ENCODE data around the gene CERS5.

The CERS5 gene

GRCh38 chr12:50129290-50129689 lies 37.9 kb downstream of the CERS5 start:
- Histone ChIP-seq H3K4me3 (ENCODE audit: low read depth in 1 of 2, low read length in 1 of 2) (no peak overlapping the region), H3K27me3 (no peaks in the 10 kb centered on the region), H3K9me3 (no peaks in the 10 kb centered on the region), H3K27ac (no peak overlapping the region), H3K4me1 (ENCODE audit: control insufficient read depth in 1 of 2, insufficient read depth in 1 of 2, low read depth in 1 of 2, low read length in 1 of 2) (no peaks in the 10 kb centered on the region), H3K36me3 (peaks cover 72% of the 10 kb centered on the region)
- TF ChIP-seq CTCF (IDR thresholded peaks at IDR 0.05): no peak

- Histone ChIP-seq H3K9me3 (no peaks in the 10 kb centered on the region), H3K36me3 (peaks cover 61% of the 10 kb centered on the region), H3K27me3 (no peaks in the 10 kb centered on the region), H3K4me1 (ENCODE audit: control insufficient read depth in 1 of 2, insufficient read depth in 1 of 2, low read depth in 1 of 2, low read length in 1 of 2) (no peaks in the 10 kb centered on the region), H3K27ac (no peak overlapping the region), H3K4me3 (ENCODE audit: low read depth in 1 of 2, low read length in 1 of 2) (no peak overlapping the region)
- TF ChIP-seq CTCF (IDR thresholded peaks at IDR 0.05): no peak
These were observed 39.6 kb downstream of the CERS5 start for GRCh38 chr12:50127546-50127945.

- H3K4me1 ChIP-seq (ENCODE audit: control insufficient read depth in 1 of 2, insufficient read depth in 1 of 2, low read depth in 1 of 2, low read length in 1 of 2): no peaks in the 10 kb centered on the region
- H3K4me3 ChIP-seq (ENCODE audit: low read depth in 1 of 2, low read length in 1 of 2): no peak overlapping the region
- no peak overlapping the region for H3K27ac ChIP-seq
- no peaks in the 10 kb centered on the region for H3K27me3 ChIP-seq
- H3K9me3 ChIP-seq: no peaks in the 10 kb centered on the region
- no peak for TF ChIP-seq CTCF (IDR thresholded peaks at IDR 0.05)
- peaks cover 61% of the 10 kb centered on the region for H3K36me3 ChIP-seq
These were observed 44.0 kb downstream of the CERS5 start for GRCh38 chr12:50123203-50123602.

GRCh38 chr12:50121641-50122040 lies 45.5 kb downstream of the CERS5 start:
- Histone ChIP-seq H3K4me3 (ENCODE audit: low read depth in 1 of 2, low read length in 1 of 2) (no peak overlapping the region), H3K27me3 (no peaks in the 10 kb centered on the region), H3K36me3 (peaks cover 50% of the 10 kb centered on the region), H3K27ac (no peak overlapping the region), H3K4me1 (ENCODE audit: control insufficient read depth in 1 of 2, insufficient read depth in 1 of 2, low read depth in 1 of 2, low read length in 1 of 2) (no peaks in the 10 kb centered on the region), H3K9me3 (no peaks in the 10 kb centered on the region)
- TF ChIP-seq CTCF (IDR thresholded peaks at IDR 0.05): no peak

- no peak for TF ChIP-seq CTCF (IDR thresholded peaks at IDR 0.05)
- Histone ChIP-seq H3K9me3 (no peaks in the 10 kb centered on the region), H3K4me3 (ENCODE audit: low read depth in 1 of 2, low read length in 1 of 2) (no peak overlapping the region), H3K27ac (no peak overlapping the region), H3K27me3 (no peaks in the 10 kb centered on the region), H3K4me1 (ENCODE audit: control insufficient read depth in 1 of 2, insufficient read depth in 1 of 2, low read depth in 1 of 2, low read length in 1 of 2) (no peaks in the 10 kb centered on the region), H3K36me3 (peaks cover 54% of the 10 kb centered on the region)
These were observed 46.2 kb downstream of the CERS5 start for GRCh38 chr12:50120953-50121352.

GRCh38 chr12:50120521-50120920 lies 46.6 kb downstream of the CERS5 start:
- Histone ChIP-seq H3K36me3 (peaks cover 54% of the 10 kb centered on the region), H3K27ac (no peak overlapping the region), H3K27me3 (no peaks in the 10 kb centered on the region), H3K9me3 (no peaks in the 10 kb centered on the region), H3K4me1 (ENCODE audit: control insufficient read depth in 1 of 2, insufficient read depth in 1 of 2, low read depth in 1 of 2, low read length in 1 of 2) (no peaks in the 10 kb centered on the region), H3K4me3 (ENCODE audit: low read depth in 1 of 2, low read length in 1 of 2) (no peak overlapping the region)
- TF ChIP-seq CTCF (IDR thresholded peaks at IDR 0.05): no peak

Measured in neutrophil (primary cell).